ENCODE results near the gene LRRC27. TPM values are rescaled to one million over a fixed set of nuclear protein-coding genes. Genes with fewer than 3 reads are reported as not detected.
"Not testable (repeated sequence)": the region's sequence is repeated elsewhere in the genome, so short reads cannot be mapped to it uniquely, and the experiment has no call there.

Gene LRRC27
- total RNA-seq, 1 donor from 2014 or later: 3.8 TPM

GRCh38 chr10:132351611-132352010 is 19.6 kb downstream of the LRRC27 start:
- intact Hi-C loops (cut with micrococcal nuclease): no loop called here
- peaks cover 13% of the 10 kb centered on the region for H3K36me3 ChIP-seq
- no peak for DNase-seq
- H3K9me3 ChIP-seq (replicated peaks): no peaks in the 10 kb centered on the region
- H3K27me3 ChIP-seq (ENCODE audit: low read depth): no peaks in the 10 kb centered on the region
- no peak for TF ChIP-seq CTCF (IDR thresholded peaks at IDR 0.05; ENCODE audit: borderline replicate concordance)
- H3K4me3 ChIP-seq: no peak overlapping the region
- no peak overlapping the region for H3K27ac ChIP-seq (replicated peaks)
- H3K4me1 ChIP-seq: no peaks in the 10 kb centered on the region

GRCh38 chr10:132352462-132353308 is 20.7 kb downstream of the LRRC27 start:
- H3K4me1 ChIP-seq; intact Hi-C loops (cut with micrococcal nuclease); H3K4me3 ChIP-seq; H3K27ac ChIP-seq (replicated peaks); H3K27me3 ChIP-seq (ENCODE audit: low read depth); H3K9me3 ChIP-seq (replicated peaks): not testable (repeated sequence)
- H3K36me3 ChIP-seq: peaks cover 13% of the 10 kb centered on the region
- DNase-seq: peak; percentile 73
- peak; percentile 79 for TF ChIP-seq CTCF (IDR thresholded peaks at IDR 0.05; ENCODE audit: borderline replicate concordance)

GRCh38 chr10:132353456-132354355 is 21.7 kb downstream of the LRRC27 start:
- Histone ChIP-seq H3K4me3 (no peak overlapping the region), H3K4me1 (no peaks in the 10 kb centered on the region), H3K27me3 (ENCODE audit: low read depth) (no peaks in the 10 kb centered on the region), H3K9me3 (replicated peaks) (no peaks in the 10 kb centered on the region), H3K36me3 (peaks cover 8% of the 10 kb centered on the region), H3K27ac (replicated peaks) (no peak overlapping the region)
- no peak for TF ChIP-seq CTCF (IDR thresholded peaks at IDR 0.05; ENCODE audit: borderline replicate concordance)
- intact Hi-C loops (cut with micrococcal nuclease): no loop called here
- DNase-seq: no peak

GRCh38 chr10:132354356-132355094 is 22.5 kb downstream of the LRRC27 start:
- Histone ChIP-seq H3K9me3 (replicated peaks) (no peaks in the 10 kb centered on the region), H3K27ac (replicated peaks) (no peak overlapping the region), H3K4me3 (no peak overlapping the region), H3K4me1 (peaks cover 4% of the 10 kb centered on the region), H3K36me3 (peaks cover 8% of the 10 kb centered on the region), H3K27me3 (ENCODE audit: low read depth) (no peaks in the 10 kb centered on the region)
- no peak for TF ChIP-seq CTCF (IDR thresholded peaks at IDR 0.05; ENCODE audit: borderline replicate concordance)
- DNase-seq: no peak
- intact Hi-C loops (cut with micrococcal nuclease): loop anchor here (5.0 kb wide), 1 partner anchor 132 kb away; no protein-coding TSS in a partner anchor

- DNase-seq: no peak
- intact Hi-C loops (cut with micrococcal nuclease): loop anchor here (5.0 kb wide), 1 partner anchor 133 kb away; no protein-coding TSS in a partner anchor
- Histone ChIP-seq H3K4me1 (peaks cover 10% of the 10 kb centered on the region), H3K4me3 (no peak overlapping the region), H3K36me3 (peaks cover 8% of the 10 kb centered on the region), H3K9me3 (replicated peaks) (no peaks in the 10 kb centered on the region), H3K27ac (replicated peaks) (no peak overlapping the region), H3K27me3 (ENCODE audit: low read depth) (no peaks in the 10 kb centered on the region)
- no peak for TF ChIP-seq CTCF (IDR thresholded peaks at IDR 0.05; ENCODE audit: borderline replicate concordance)
These were observed 23.3 kb downstream of the LRRC27 start for GRCh38 chr10:132355297-132355696.
